ENCODE results near the gene DOCK8.

Gene DOCK8

GRCh38 chr9:447230-448025 is 232.8 kb downstream of the DOCK8 start:
- Histone ChIP-seq H3K36me3 (ENCODE audit: control insufficient read depth, insufficient read depth, low read length) (no peaks in the 10 kb centered on the region), H3K4me3 (ENCODE audit: low read length) (no peak overlapping the region), H3K4me1 (ENCODE audit: control insufficient read depth, insufficient read depth, low read length) (peaks cover 4% of the 10 kb centered on the region)

GRCh38 chr9:450057-450456 is 235.4 kb downstream of the DOCK8 start:
- H3K4me1 ChIP-seq (ENCODE audit: control insufficient read depth, insufficient read depth, low read length): peaks cover 4% of the 10 kb centered on the region
- no peaks in the 10 kb centered on the region for H3K9me3 ChIP-seq (ENCODE audit: control insufficient read depth, low read length)
- H3K9ac ChIP-seq (ENCODE audit: low read length): no peak overlapping the region
- H3K27me3 ChIP-seq (ENCODE audit: control insufficient read depth, insufficient read depth, low read length): no peaks in the 10 kb centered on the region
- no peaks in the 10 kb centered on the region for H3K36me3 ChIP-seq (ENCODE audit: control insufficient read depth, insufficient read depth, low read length)
- H3K4me3 ChIP-seq (ENCODE audit: low read length): no peak overlapping the region

More at GRCh38 chr9:447230-448025, 232.8 kb downstream of the DOCK8 start:
- H3K9ac ChIP-seq (ENCODE audit: low read length): no peak overlapping the region
- no peaks in the 10 kb centered on the region for H3K9me3 ChIP-seq (ENCODE audit: control insufficient read depth, low read length)
- H3K27me3 ChIP-seq (ENCODE audit: control insufficient read depth, insufficient read depth, low read length): no peaks in the 10 kb centered on the region

- H3K36me3 ChIP-seq (ENCODE audit: control insufficient read depth, insufficient read depth, low read length): no peaks in the 10 kb centered on the region
- no peaks in the 10 kb centered on the region for H3K27me3 ChIP-seq (ENCODE audit: control insufficient read depth, insufficient read depth, low read length)
- peaks cover 4% of the 10 kb centered on the region for H3K4me1 ChIP-seq (ENCODE audit: control insufficient read depth, insufficient read depth, low read length)
- no peak overlapping the region for H3K4me3 ChIP-seq (ENCODE audit: low read length)
- no peaks in the 10 kb centered on the region for H3K9me3 ChIP-seq (ENCODE audit: control insufficient read depth, low read length)
- no peak overlapping the region for H3K9ac ChIP-seq (ENCODE audit: low read length)
Measured at GRCh38 chr9:450561-450960, 235.9 kb downstream of the DOCK8 start.

GRCh38 chr9:453832-454231 is 239.2 kb downstream of the DOCK8 start:
- Histone ChIP-seq H3K4me1 (ENCODE audit: control insufficient read depth, insufficient read depth, low read length) (no peaks in the 10 kb centered on the region), H3K9ac (ENCODE audit: low read length) (no peak overlapping the region), H3K36me3 (ENCODE audit: control insufficient read depth, insufficient read depth, low read length) (no peaks in the 10 kb centered on the region), H3K27me3 (ENCODE audit: control insufficient read depth, insufficient read depth, low read length) (no peaks in the 10 kb centered on the region), H3K4me3 (ENCODE audit: low read length) (no peak overlapping the region), H3K9me3 (ENCODE audit: control insufficient read depth, low read length) (no peaks in the 10 kb centered on the region)

GRCh38 chr9:456365-456764 is 241.7 kb downstream of the DOCK8 start:
- no peak overlapping the region for H3K4me3 ChIP-seq (ENCODE audit: low read length)
- H3K36me3 ChIP-seq (ENCODE audit: control insufficient read depth, insufficient read depth, low read length): no peaks in the 10 kb centered on the region
- H3K9me3 ChIP-seq (ENCODE audit: control insufficient read depth, low read length): no peaks in the 10 kb centered on the region
- no peak overlapping the region for H3K9ac ChIP-seq (ENCODE audit: low read length)
- H3K27me3 ChIP-seq (ENCODE audit: control insufficient read depth, insufficient read depth, low read length): no peaks in the 10 kb centered on the region
- no peaks in the 10 kb centered on the region for H3K4me1 ChIP-seq (ENCODE audit: control insufficient read depth, insufficient read depth, low read length)

GRCh38 chr9:458590-458989 is 243.9 kb downstream of the DOCK8 start:
- no peak overlapping the region for H3K4me3 ChIP-seq (ENCODE audit: low read length)
- no peaks in the 10 kb centered on the region for H3K9me3 ChIP-seq (ENCODE audit: control insufficient read depth, low read length)

GRCh38 chr9:459491-460444 is 245.1 kb downstream of the DOCK8 start:
- Histone ChIP-seq H3K4me3 (ENCODE audit: low read length) (no peak overlapping the region), H3K9me3 (ENCODE audit: control insufficient read depth, low read length) (no peaks in the 10 kb centered on the region), H3K27me3 (ENCODE audit: control insufficient read depth, insufficient read depth, low read length) (no peaks in the 10 kb centered on the region), H3K9ac (ENCODE audit: low read length) (no peak overlapping the region), H3K36me3 (ENCODE audit: control insufficient read depth, insufficient read depth, low read length) (no peaks in the 10 kb centered on the region), H3K4me1 (ENCODE audit: control insufficient read depth, insufficient read depth, low read length) (no peaks in the 10 kb centered on the region)

More at GRCh38 chr9:458590-458989, 243.9 kb downstream of the DOCK8 start:
- Histone ChIP-seq H3K9ac (ENCODE audit: low read length) (no peak overlapping the region), H3K36me3 (ENCODE audit: control insufficient read depth, insufficient read depth, low read length) (no peaks in the 10 kb centered on the region), H3K4me1 (ENCODE audit: control insufficient read depth, insufficient read depth, low read length) (no peaks in the 10 kb centered on the region), H3K27me3 (ENCODE audit: control insufficient read depth, insufficient read depth, low read length) (no peaks in the 10 kb centered on the region)

- Histone ChIP-seq H3K36me3 (ENCODE audit: control insufficient read depth, insufficient read depth, low read length) (no peaks in the 10 kb centered on the region), H3K4me3 (ENCODE audit: low read length) (no peak overlapping the region), H3K4me1 (ENCODE audit: control insufficient read depth, insufficient read depth, low read length) (peaks cover 2% of the 10 kb centered on the region), H3K27me3 (ENCODE audit: control insufficient read depth, insufficient read depth, low read length) (no peaks in the 10 kb centered on the region), H3K9ac (ENCODE audit: low read length) (no peak overlapping the region), H3K9me3 (ENCODE audit: control insufficient read depth, low read length) (no peaks in the 10 kb centered on the region)
Measured at GRCh38 chr9:462121-462520, 247.5 kb downstream of the DOCK8 start.

- Histone ChIP-seq H3K9me3 (ENCODE audit: control insufficient read depth, low read length) (no peaks in the 10 kb centered on the region), H3K36me3 (ENCODE audit: control insufficient read depth, insufficient read depth, low read length) (no peaks in the 10 kb centered on the region), H3K9ac (ENCODE audit: low read length) (no peak overlapping the region), H3K27me3 (ENCODE audit: control insufficient read depth, insufficient read depth, low read length) (no peaks in the 10 kb centered on the region), H3K4me3 (ENCODE audit: low read length) (no peak overlapping the region), H3K4me1 (ENCODE audit: control insufficient read depth, insufficient read depth, low read length) (peaks cover 3% of the 10 kb centered on the region)
Measured at GRCh38 chr9:462606-463005, 247.9 kb downstream of the DOCK8 start.

GRCh38 chr9:463455-464171 is 248.9 kb downstream of the DOCK8 start:
- no peak overlapping the region for H3K9ac ChIP-seq (ENCODE audit: low read length)
- no peaks in the 10 kb centered on the region for H3K27me3 ChIP-seq (ENCODE audit: control insufficient read depth, insufficient read depth, low read length)
- H3K36me3 ChIP-seq (ENCODE audit: control insufficient read depth, insufficient read depth, low read length): no peaks in the 10 kb centered on the region
- no peak overlapping the region for H3K4me3 ChIP-seq (ENCODE audit: low read length)
- peaks cover 8% of the 10 kb centered on the region for H3K4me1 ChIP-seq (ENCODE audit: control insufficient read depth, insufficient read depth, low read length)
- H3K9me3 ChIP-seq (ENCODE audit: control insufficient read depth, low read length): no peaks in the 10 kb centered on the region

- Histone ChIP-seq H3K4me1 (ENCODE audit: control insufficient read depth, insufficient read depth, low read length) (peaks cover 27% of the 10 kb centered on the region), H3K27me3 (ENCODE audit: control insufficient read depth, insufficient read depth, low read length) (no peaks in the 10 kb centered on the region), H3K9ac (ENCODE audit: low read length) (no peak overlapping the region), H3K36me3 (ENCODE audit: control insufficient read depth, insufficient read depth, low read length) (no peaks in the 10 kb centered on the region), H3K4me3 (ENCODE audit: low read length) (no peak overlapping the region), H3K9me3 (ENCODE audit: control insufficient read depth, low read length) (no peaks in the 10 kb centered on the region)
Measured at GRCh38 chr9:466747-467146, 252.1 kb downstream of the DOCK8 start.
